Right atrium auricular region (tissue), 2 donors: ENCODE results near the gene LRP6. TPM values are rescaled to one million over a fixed set of nuclear protein-coding genes. Genes with fewer than 3 reads are reported as not detected.
A peak's percentile ranks its signal among the peaks of the same experiment; 100 is the strongest.

Experiments
- DNase-seq: peaks from one replicate; pipeline ENCODE4 v3.0.0-alpha.2; 2019; ENCODE audit warnings: low spot score
- H3K27ac ChIP-seq, 2 donors: fragments of 200-600 bp; sonication (generic); 1 replicate in 1 of 2; 2 replicates in 1 of 2; pipeline ENCODE4 v1.5.1; 2016 to 2019
- H3K27me3 ChIP-seq, 2 donors: fragments of 200-600 bp; sonication (generic); one replicate each; pipeline versions ENCODE4 v1.5.1 to v1.6.0; 2017 to 2019
- H3K36me3 ChIP-seq: fragments of 200-600 bp; sonication (generic); one replicate; pipeline ENCODE4 v1.5.1; 2016
- H3K4me1 ChIP-seq, 2 donors: fragments of 200-600 bp; sonication (generic); one replicate each; pipeline versions ENCODE4 v1.5.1 to v1.6.0; 2017 to 2019
- H3K4me3 ChIP-seq, 2 donors: fragments of 200-600 bp; sonication (generic); 1 replicate in 1 of 2; 2 replicates in 1 of 2; pipeline ENCODE4 v1.5.1; 2017 to 2019; ENCODE audit warnings: mild to moderate bottlenecking in 1 of 2, moderate library complexity in 1 of 2
- H3K9me3 ChIP-seq, 2 donors: fragments of 200-600 bp; sonication (generic); one replicate each; pipeline ENCODE4 v1.5.1; 2019
- CTCF ChIP-seq, 2 donors: fragments of 200-600 bp; sonication (generic); IDR thresholded peaks; one replicate each; pipeline ENCODE4 v1.5.1; 2019; ENCODE audit warnings: antibody characterized with exemption in 2 of 2
- total RNA-seq, 2 donors: library from RNA; depleted of rRNA; stranded (reverse); fragments of >200 nt; gene quantifications; one replicate each; pipeline ENCODE4 v1.1.0, GENCODE V29; 2016

LRP6 gene
- total RNA-seq, 2 donors from 2014 or later = 16.5 to 21.3 TPM

DNA sequence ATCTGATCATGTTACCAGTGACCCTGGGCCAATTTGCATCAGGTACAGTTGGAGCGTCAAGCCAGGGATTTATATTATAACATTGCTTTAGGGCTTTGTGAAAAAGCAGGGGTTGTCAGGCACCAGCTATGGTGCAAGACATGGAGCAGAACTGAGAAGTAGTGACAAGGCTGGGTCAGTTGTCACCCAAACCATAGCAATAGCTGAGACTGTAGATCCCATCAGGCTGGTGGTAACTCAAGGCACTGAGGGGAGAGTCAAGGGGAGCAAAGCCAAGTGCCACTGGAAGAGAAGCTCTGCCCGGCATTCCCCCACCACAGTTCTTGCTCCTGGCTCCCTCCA is 179.2 kb downstream of the LRP6 start:
- no peak overlapping the region for H3K4me3 ChIP-seq
- H3K27me3 ChIP-seq = no peaks in the 10 kb centered on the region
- no peak overlapping the region for H3K27ac ChIP-seq
- no peak for DNase-seq
- H3K9me3 ChIP-seq = no peaks in the 10 kb centered on the region
- no peaks in the 10 kb centered on the region for H3K36me3 ChIP-seq
- TF ChIP-seq CTCF (IDR thresholded peaks at IDR 0.05) = no peak
- H3K4me1 ChIP-seq = no peaks in the 10 kb centered on the region

DNA sequence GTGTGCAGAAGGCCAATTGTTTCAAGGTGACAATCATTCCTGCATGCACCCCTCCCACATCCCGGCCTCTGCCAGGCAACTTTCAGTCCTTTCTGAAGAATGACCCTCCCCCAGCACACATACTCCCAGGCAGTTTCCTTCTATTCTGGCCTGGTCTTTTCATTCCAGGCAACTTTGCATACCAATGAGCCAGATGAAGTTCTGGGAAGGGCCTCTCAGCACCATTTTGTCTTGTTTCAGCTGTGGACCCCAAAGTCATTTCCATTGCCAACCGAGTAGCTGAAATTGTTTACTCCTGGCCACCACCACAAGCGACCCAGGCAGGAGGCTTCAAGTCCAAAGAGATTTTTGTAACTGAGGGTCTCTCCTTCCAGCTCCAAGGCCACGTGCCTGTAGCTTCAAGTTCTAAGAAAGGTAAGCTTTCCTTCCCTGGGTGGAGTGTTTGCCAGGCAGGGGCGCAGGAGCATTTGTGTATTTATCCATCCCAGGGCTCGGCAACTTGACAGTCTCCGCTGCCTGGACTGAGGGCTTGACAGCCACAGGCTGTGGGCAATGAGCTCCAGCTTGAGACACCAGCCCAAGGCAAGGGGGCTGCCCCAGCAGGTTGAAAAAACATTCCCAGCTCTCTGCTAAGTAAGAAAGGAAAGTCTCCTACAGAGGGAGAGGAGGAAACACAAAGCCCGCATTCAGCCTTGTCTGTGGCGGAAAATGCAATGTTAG is 179.7 kb downstream of the LRP6 start:
- no peaks in the 10 kb centered on the region for H3K9me3 ChIP-seq
- H3K27ac ChIP-seq = no peak overlapping the region
- no peak for TF ChIP-seq CTCF (IDR thresholded peaks at IDR 0.05)
- no peaks in the 10 kb centered on the region for H3K27me3 ChIP-seq
- DNase-seq = no peak
- no peak overlapping the region for H3K4me3 ChIP-seq
- H3K4me1 ChIP-seq = peaks cover 0 to 3% of the 10 kb centered on the region in 2 donors
- no peaks in the 10 kb centered on the region for H3K36me3 ChIP-seq

DNA sequence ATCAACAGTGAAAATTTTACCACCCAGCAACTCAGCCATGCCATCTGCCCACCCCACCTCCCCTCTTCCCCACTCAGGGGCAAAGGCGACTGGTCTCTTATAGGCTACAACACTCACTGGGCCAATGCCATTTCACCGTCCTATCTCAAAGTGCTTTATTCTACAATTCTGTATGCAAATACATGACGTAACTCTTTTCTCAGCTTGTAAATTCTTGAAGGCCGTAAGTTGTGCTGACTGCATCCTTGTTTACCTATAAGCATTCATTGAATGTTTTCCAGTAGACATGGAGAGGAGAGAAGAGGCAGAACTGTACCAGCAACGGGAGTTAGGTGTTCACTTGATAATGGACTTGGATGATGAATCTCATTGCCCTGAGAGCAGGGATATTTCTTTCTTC is 180.5 kb downstream of the LRP6 start:
- no peak for TF ChIP-seq CTCF (IDR thresholded peaks at IDR 0.05)

DNA sequence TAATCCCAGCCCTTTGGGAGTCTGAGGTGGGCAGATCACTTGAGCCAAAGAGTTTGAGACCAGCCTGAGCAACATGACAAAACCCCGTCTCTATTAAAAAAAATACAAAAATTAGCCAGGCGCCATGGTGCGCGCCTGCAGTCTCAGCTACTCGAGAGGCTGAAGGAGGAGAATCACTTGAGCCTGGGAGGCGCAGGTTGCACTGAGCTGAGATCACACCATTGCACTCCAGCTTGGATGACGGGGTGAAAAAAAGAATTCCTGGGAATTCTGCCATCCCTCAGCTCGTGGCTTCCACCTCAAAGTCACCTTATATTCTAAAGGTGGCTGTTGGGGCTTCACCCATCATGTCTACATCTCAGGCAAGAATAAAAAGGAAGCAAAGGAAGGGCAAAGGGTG is 183.2 kb downstream of the LRP6 start:
- no peak for TF ChIP-seq CTCF (IDR thresholded peaks at IDR 0.05)
- Histone ChIP-seq H3K4me3 (no peak overlapping the region), H3K27me3 (no peaks in the 10 kb centered on the region), H3K36me3 (no peaks in the 10 kb centered on the region), H3K27ac (no peak overlapping the region), H3K4me1 (peaks cover 0 to 9% of the 10 kb centered on the region in 2 donors), H3K9me3 (no peaks in the 10 kb centered on the region)
- DNase-seq = no peak

More for the DNA sequence above, 180.5 kb downstream of the LRP6 start:
- H3K27me3 ChIP-seq = no peaks in the 10 kb centered on the region
- no peak overlapping the region for H3K4me3 ChIP-seq
- peaks cover 0 to 9% of the 10 kb centered on the region in 2 donors for H3K4me1 ChIP-seq
- no peak overlapping the region for H3K27ac ChIP-seq
- no peak for DNase-seq
- no peaks in the 10 kb centered on the region for H3K36me3 ChIP-seq
- H3K9me3 ChIP-seq = no peaks in the 10 kb centered on the region

GRCh38 chr12:12081836-12082497 is 184.9 kb downstream of the LRP6 start:
- TF ChIP-seq CTCF (IDR thresholded peaks at IDR 0.05) = peak; percentile 26 to 57
- peaks cover 0 to 9% of the 10 kb centered on the region in 2 donors for H3K4me1 ChIP-seq
- peak overlapping the region; percentile 24 to 37 for H3K27ac ChIP-seq
- no peaks in the 10 kb centered on the region for H3K27me3 ChIP-seq
- DNase-seq = no peak
- no peaks in the 10 kb centered on the region for H3K36me3 ChIP-seq
- H3K9me3 ChIP-seq = no peaks in the 10 kb centered on the region
- no peak overlapping the region for H3K4me3 ChIP-seq
